Brain microvascular endothelial cell (primary cell): ENCODE results near the gene RAPGEF1.

Experiments
- DNase-seq: peaks from one replicate; pipeline ENCODE4 v3.0.0-alpha.2; 2020
- H3K27ac ChIP-seq: fragments of 250-450 bp; sonication (Bioruptor Pico); 2 replicates; pipeline ENCODE4 v1.5.1; 2020; ENCODE audit warnings: mild to moderate bottlenecking, moderate library complexity
- H3K27me3 ChIP-seq: fragments of 250-450 bp; sonication (Bioruptor Pico); replicated peaks from 2 replicates; pipeline ENCODE4 v1.5.1; 2020; ENCODE audit warnings: mild to moderate bottlenecking
- H3K36me3 ChIP-seq: fragments of 250-450 bp; sonication (Bioruptor Pico); replicated peaks from 2 replicates; pipeline ENCODE4 v1.5.1; 2020; ENCODE audit warnings: mild to moderate bottlenecking
- H3K4me3 ChIP-seq: 2 replicates; pipeline ENCODE4 v1.5.1; 2011; ENCODE audit warnings: low read depth, mild to moderate bottlenecking, control low read depth, low read length, moderate library complexity
- CTCF ChIP-seq: IDR thresholded peaks from 2 replicates; pipeline ENCODE4 v1.5.1; 2011; ENCODE audit warnings: low read depth, mild to moderate bottlenecking, moderate library complexity, low read length, control low read depth, inconsistent platforms; ENCODE audit errors: missing control alignments
- in situ Hi-C: cut with HindIII; loops from 2 replicates; pipeline ENCODE4 v1.10.0; 2017; ENCODE audit warnings: low sequenced_read_pairs, low pct_ligation_motif_present

The RAPGEF1 gene

DNA sequence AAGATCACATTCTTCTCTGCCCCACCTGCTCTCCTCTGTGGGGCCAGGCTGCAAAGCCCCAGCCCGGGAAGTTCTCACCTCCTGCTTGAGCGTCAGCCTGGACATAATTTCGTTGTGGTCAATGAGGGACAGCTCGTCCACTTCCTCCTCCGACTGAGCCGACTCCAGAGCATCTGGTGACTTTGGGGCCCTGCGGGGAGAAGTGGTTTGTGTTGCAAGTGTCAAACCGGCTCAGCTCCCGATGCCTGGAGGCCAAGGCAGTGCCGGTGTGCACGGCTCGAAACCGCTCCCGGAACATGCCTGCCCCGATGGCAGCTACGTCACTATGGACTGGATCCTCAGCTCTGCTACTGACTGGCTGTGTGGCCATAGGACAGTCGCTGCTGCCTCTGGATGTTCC lies 141.8 kb downstream of the RAPGEF1 start:
- H3K4me3 ChIP-seq: no peak overlapping the region
- no peak for TF ChIP-seq CTCF
- in situ Hi-C loops: no loop called here
- DNase-seq: no peak
- peaks cover 10% of the 10 kb centered on the region for H3K36me3 ChIP-seq
- H3K27ac ChIP-seq: no peak overlapping the region
- no peaks in the 10 kb centered on the region for H3K27me3 ChIP-seq

GRCh38 chr9:131597246-131597645 lies 142.6 kb downstream of the RAPGEF1 start:
- no peak for DNase-seq
- no peak overlapping the region for H3K27ac ChIP-seq
- H3K36me3 ChIP-seq: peaks cover 10% of the 10 kb centered on the region
- in situ Hi-C loops: no loop called here
- H3K4me3 ChIP-seq: no peak overlapping the region
- TF ChIP-seq CTCF: no peak
- H3K27me3 ChIP-seq: no peaks in the 10 kb centered on the region

DNA sequence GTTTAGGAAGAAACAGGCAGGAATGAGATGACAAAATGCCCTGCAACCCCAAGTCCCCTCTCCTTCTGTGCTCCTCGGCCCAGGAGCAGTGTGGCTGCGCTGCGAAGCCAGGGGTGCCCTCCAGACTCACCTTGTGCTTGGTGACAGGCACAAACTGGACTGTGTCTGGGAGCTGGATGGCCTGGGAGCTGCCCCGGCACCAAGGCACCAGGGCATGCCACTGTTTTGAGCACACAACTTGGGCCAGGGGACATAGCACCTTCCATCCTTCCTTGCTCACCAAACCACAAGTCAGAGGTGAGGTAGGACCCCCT lies 143.5 kb downstream of the RAPGEF1 start:
- Histone ChIP-seq H3K36me3 (peaks cover 10% of the 10 kb centered on the region), H3K27ac (no peak overlapping the region)

DNA sequence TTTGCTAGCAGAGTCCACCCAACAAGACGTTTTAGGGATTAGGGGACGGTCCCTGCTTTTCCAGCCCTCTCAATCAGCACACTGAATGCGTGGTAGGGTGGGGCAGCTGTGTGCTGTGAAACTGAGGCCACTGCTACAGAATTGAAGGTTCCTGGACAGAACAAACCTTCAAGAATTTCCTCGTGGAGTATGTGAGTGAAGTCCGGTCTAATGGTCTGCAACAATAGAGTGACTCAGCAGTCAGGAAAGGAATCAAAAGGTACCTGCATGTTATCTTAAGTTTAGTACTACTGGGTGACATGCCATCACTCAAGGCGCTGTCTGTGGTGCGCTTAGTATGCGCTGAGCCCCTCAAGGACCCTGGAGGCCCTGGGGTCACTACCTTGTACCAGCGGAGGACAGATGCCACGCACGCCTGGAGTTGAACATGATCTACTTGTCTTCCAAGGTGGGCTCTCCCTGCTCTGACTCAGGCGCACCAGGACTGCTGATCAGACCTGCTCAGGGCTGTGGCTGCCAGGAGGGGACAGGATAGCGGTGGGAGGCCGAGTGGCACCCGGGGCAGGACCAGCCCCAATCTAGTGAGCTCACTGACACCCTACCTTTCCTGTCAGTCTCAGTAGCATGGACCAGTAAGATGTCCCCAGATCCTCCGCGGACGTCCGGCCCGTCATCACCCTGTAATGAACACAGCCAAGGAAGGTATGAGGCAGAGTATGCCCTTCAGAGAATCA lies 144.0 kb downstream of the RAPGEF1 start:
- Histone ChIP-seq H3K27me3 (no peaks in the 10 kb centered on the region), H3K36me3 (peaks cover 10% of the 10 kb centered on the region), H3K27ac (no peak overlapping the region), H3K4me3 (no peak overlapping the region)
- TF ChIP-seq CTCF: no peak
- in situ Hi-C loops: no loop called here
- DNase-seq: no peak

More for the DNA sequence above, 143.5 kb downstream of the RAPGEF1 start:
- Histone ChIP-seq H3K27me3 (no peaks in the 10 kb centered on the region), H3K4me3 (no peak overlapping the region)
- no peak for TF ChIP-seq CTCF
- in situ Hi-C loops: no loop called here
- DNase-seq: no peak

GRCh38 chr9:131594906-131595665 lies 144.8 kb downstream of the RAPGEF1 start:
- Histone ChIP-seq H3K27me3 (no peaks in the 10 kb centered on the region), H3K4me3 (no peak overlapping the region), H3K27ac (no peak overlapping the region), H3K36me3 (peaks cover 10% of the 10 kb centered on the region)
- in situ Hi-C loops: no loop called here
- no peak for DNase-seq
- TF ChIP-seq CTCF: no peak
